Natural killer cell (primary cell): ENCODE data around the gene DENND1A. TPM values are rescaled to one million over a fixed set of nuclear protein-coding genes. Genes with fewer than 3 reads are reported as not detected.

Experiments
- ATAC-seq, 3 donors: fragments of 150-1000 bp in 2 of 3; fragments of 200-7000 bp in 1 of 3; cut with Tn5 transposase; 1 replicate in 1 of 3; 2 replicates in 2 of 3; pipeline ENCODE4 v1.10.0; 2021; ENCODE audit warnings: mild to moderate bottlenecking in 2 of 3, moderate library complexity in 2 of 3
- DNase-seq, 2 donors: peaks; one replicate each; pipeline versions ENCODE4 v3.0.0 to v3.0.0-alpha.2; 2013 to 2021; ENCODE audit warnings: mixed read lengths in 1 of 2
- H3K27ac ChIP-seq: one replicate; pipeline ENCODE4 v1.5.1; 2013; ENCODE audit warnings: mild to moderate bottlenecking, low read length
- H3K27me3 ChIP-seq: one replicate; pipeline ENCODE4 v1.6.1; 2013; ENCODE audit warnings: low read length; ENCODE audit not compliant: control insufficient read depth, insufficient read depth
- H3K36me3 ChIP-seq: one replicate; pipeline ENCODE4 v1.6.1; 2013; ENCODE audit warnings: low read length; ENCODE audit not compliant: control insufficient read depth, insufficient read depth
- H3K4me1 ChIP-seq: one replicate; pipeline ENCODE4 v1.6.1; 2013; ENCODE audit warnings: low read length; ENCODE audit not compliant: control insufficient read depth, insufficient read depth
- H3K4me3 ChIP-seq: one replicate; pipeline ENCODE4 v1.5.1; 2013; ENCODE audit warnings: low read length
- H3K9me3 ChIP-seq: one replicate; pipeline ENCODE4 v1.6.1; 2013; ENCODE audit warnings: low read length; ENCODE audit not compliant: control insufficient read depth, insufficient read depth
- H3K27ac Mint-ChIP-seq, 2 donors: one replicate each; pipeline ENCODE4 v1.8.0; 2022; ENCODE audit warnings: mild to moderate bottlenecking in 2 of 2, mixed read lengths in 2 of 2, moderate library complexity in 1 of 2
- H3K27me3 Mint-ChIP-seq, 2 donors: one replicate each; pipeline ENCODE4 v1.8.0; 2022; ENCODE audit warnings: low read depth in 2 of 2, mixed read lengths in 2 of 2
- H3K36me3 Mint-ChIP-seq: one replicate; pipeline ENCODE4 v1.8.0; 2022; ENCODE audit warnings: mixed read lengths
- H3K4me1 Mint-ChIP-seq, 2 donors: one replicate each; pipeline ENCODE4 v1.8.0; 2022; ENCODE audit warnings: mixed read lengths in 2 of 2
- H3K4me3 Mint-ChIP-seq: one replicate; pipeline ENCODE4 v1.8.0; 2022; ENCODE audit warnings: mild to moderate bottlenecking, moderate library complexity, mixed read lengths
- H3K9me3 Mint-ChIP-seq, 2 donors: one replicate each; pipeline ENCODE4 v1.8.0; 2022; ENCODE audit warnings: mixed read lengths in 2 of 2
- WGBS: methylation state at CpG from one replicate; pipeline ENCODE4 v1.1.7; 2013; ENCODE audit warnings: missing lambda C conversion rate; ENCODE audit not compliant: insufficient coverage; 5-methylcytosine and 5-hydroxymethylcytosine counted together
- intact Hi-C: fragments of 100-400 bp; cut with micrococcal nuclease; formaldehyde crosslinking; loops from one replicate; pipeline ENCODE4 v1.14.2; 2022
- total RNA-seq, 4 donors: library from RNA; stranded (reverse); fragments of 120-200 nt in 1 of 4; gene quantifications; one replicate each; pipeline versions ENCODE4 v1.2.3 to v1.2.4, GENCODE V29; 2013 to 2022
- TF ChIP-seq, protein P1 (sequence below): fragments of 200-600 bp; IDR thresholded peaks from one replicate; pipeline ENCODE4 v1.8.0; 2022; ENCODE audit warnings: antibody characterized with exemption

The DENND1A gene
- total RNA-seq, 3 donors from 2014 or later (not counting 1 experiment from before 2014, with no cell fraction given), result 27.8 to 37.6 (median 30.9) TPM

DNA sequence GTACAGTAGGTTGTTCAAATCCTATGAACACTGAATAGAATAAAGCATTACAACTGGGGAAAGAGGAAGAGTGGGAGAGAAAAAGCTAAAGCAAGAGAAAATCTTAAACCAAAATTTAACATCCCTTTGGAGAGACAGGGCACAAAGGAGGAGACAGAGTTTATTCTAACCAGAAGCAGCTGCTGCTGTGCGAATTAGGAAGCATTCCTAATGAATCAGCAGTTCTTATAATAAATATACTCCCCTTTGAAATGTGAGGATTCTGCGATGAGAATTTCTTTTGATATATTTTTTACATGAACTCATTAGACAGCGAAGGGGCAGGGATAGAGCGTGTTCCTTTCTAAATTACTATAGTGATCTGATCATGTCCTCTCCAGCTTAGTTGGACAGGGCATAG is 233.4 kb downstream of the DENND1A start:
- no peak for DNase-seq

GRCh38 chr9:123695386-123695785 is 234.5 kb downstream of the DENND1A start:
- peaks cover 9% of the 10 kb centered on the region for H3K36me3 Mint-ChIP-seq
- Histone ChIP-seq H3K9me3 (no peaks in the 10 kb centered on the region), H3K4me1 (no peaks in the 10 kb centered on the region), H3K27ac (no peak overlapping the region), H3K27me3 (no peaks in the 10 kb centered on the region), H3K4me3 (no peak overlapping the region), H3K36me3 (no peaks in the 10 kb centered on the region)
- H3K4me3 Mint-ChIP-seq, result no peak overlapping the region
- no peak for DNase-seq
- WGBS, result 100% methylated on average over 3 of the region's 3 CpGs
- no peaks in the 10 kb centered on the region for H3K27me3 Mint-ChIP-seq
- H3K9me3 Mint-ChIP-seq, result no peaks in the 10 kb centered on the region
- ATAC-seq, result no peak
- intact Hi-C loops, result no loop called here
- H3K27ac Mint-ChIP-seq, result no peak overlapping the region
- TF ChIP-seq, protein P1, sequence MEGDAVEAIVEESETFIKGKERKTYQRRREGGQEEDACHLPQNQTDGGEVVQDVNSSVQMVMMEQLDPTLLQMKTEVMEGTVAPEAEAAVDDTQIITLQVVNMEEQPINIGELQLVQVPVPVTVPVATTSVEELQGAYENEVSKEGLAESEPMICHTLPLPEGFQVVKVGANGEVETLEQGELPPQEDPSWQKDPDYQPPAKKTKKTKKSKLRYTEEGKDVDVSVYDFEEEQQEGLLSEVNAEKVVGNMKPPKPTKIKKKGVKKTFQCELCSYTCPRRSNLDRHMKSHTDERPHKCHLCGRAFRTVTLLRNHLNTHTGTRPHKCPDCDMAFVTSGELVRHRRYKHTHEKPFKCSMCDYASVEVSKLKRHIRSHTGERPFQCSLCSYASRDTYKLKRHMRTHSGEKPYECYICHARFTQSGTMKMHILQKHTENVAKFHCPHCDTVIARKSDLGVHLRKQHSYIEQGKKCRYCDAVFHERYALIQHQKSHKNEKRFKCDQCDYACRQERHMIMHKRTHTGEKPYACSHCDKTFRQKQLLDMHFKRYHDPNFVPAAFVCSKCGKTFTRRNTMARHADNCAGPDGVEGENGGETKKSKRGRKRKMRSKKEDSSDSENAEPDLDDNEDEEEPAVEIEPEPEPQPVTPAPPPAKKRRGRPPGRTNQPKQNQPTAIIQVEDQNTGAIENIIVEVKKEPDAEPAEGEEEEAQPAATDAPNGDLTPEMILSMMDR, result no peak
- peaks cover 10 to 13% of the 10 kb centered on the region in 2 donors for H3K4me1 Mint-ChIP-seq

More for the DNA sequence above, 233.4 kb downstream of the DENND1A start:
- Histone ChIP-seq H3K27ac (no peak overlapping the region), H3K36me3 (no peaks in the 10 kb centered on the region), H3K4me1 (no peaks in the 10 kb centered on the region), H3K4me3 (no peak overlapping the region), H3K27me3 (no peaks in the 10 kb centered on the region), H3K9me3 (peaks cover 2% of the 10 kb centered on the region)
- TF ChIP-seq, protein P1, result no peak
- no CpG with 5 or more reads among the region's 4 CpGs for WGBS
- Mint-ChIP-seq H3K9me3 (no peaks in the 10 kb centered on the region), H3K4me1 (peaks cover 6 to 7% of the 10 kb centered on the region in 2 donors), H3K27me3 (no peaks in the 10 kb centered on the region), H3K36me3 (peaks cover 9% of the 10 kb centered on the region), H3K4me3 (no peak overlapping the region), H3K27ac (no peak overlapping the region)
- ATAC-seq, result no peak
- intact Hi-C loops, result no loop called here

- H3K27ac Mint-ChIP-seq, result no peak overlapping the region
- Histone ChIP-seq H3K9me3 (no peaks in the 10 kb centered on the region), H3K27me3 (no peaks in the 10 kb centered on the region), H3K4me3 (no peak overlapping the region), H3K4me1 (no peaks in the 10 kb centered on the region), H3K36me3 (no peaks in the 10 kb centered on the region), H3K27ac (no peak overlapping the region)
- WGBS, result 93% methylated on average over 3 of the region's 3 CpGs
- H3K36me3 Mint-ChIP-seq, result peaks cover 9% of the 10 kb centered on the region
- no peak for DNase-seq
- TF ChIP-seq, protein P1, result no peak
- intact Hi-C loops, result no loop called here
- no peak for ATAC-seq
- H3K9me3 Mint-ChIP-seq, result no peaks in the 10 kb centered on the region
- peaks cover 6 to 8% of the 10 kb centered on the region in 2 donors for H3K4me1 Mint-ChIP-seq
- no peak overlapping the region for H3K4me3 Mint-ChIP-seq
- H3K27me3 Mint-ChIP-seq, result no peaks in the 10 kb centered on the region
These were observed 238.1 kb downstream of the DENND1A start for GRCh38 chr9:123691765-123692303.
